Keratinocyte (primary cell): ENCODE data around the gene CDK2AP2. TPM values are rescaled to one million over a fixed set of nuclear protein-coding genes. Genes with fewer than 3 reads are reported as not detected.
A peak's percentile ranks its signal among the peaks of the same experiment; 100 is the strongest.

ENCODE experiments used
- DNase-seq: peaks from one replicate; pipeline ENCODE4 v3.0.0-alpha.2; 2011; ENCODE audit warnings: low read depth, missing footprints, low spot score
- FAIRE-seq: peaks from 2 replicates; lab custom pipeline; 2011; peaks lifted over from hg19 to GRCh38; lab: Jason Lieb, UNC
- H2AFZ ChIP-seq: 2 replicates; pipeline ENCODE4 v1.6.0; 2012; ENCODE audit warnings: low read length, control low read depth, inconsistent platforms; ENCODE audit not compliant: control insufficient read depth
- H3K27ac ChIP-seq: 2 replicates; pipeline ENCODE4 v1.5.1; 2011; ENCODE audit warnings: low read length; ENCODE audit not compliant: control insufficient read depth, insufficient read depth
- H3K27me3 ChIP-seq: 3 replicates; pipeline ENCODE4 v1.6.0; 2011; ENCODE audit warnings: low read length; ENCODE audit not compliant: control insufficient read depth, insufficient read depth; ENCODE audit errors: extremely low read depth
- H3K36me3 ChIP-seq, 2 experiments: 2 replicates in 1 of 2; 3 replicates in 1 of 2; pipeline ENCODE4 v1.5.1; 2011; ENCODE audit warnings: low read length in 2 of 2, mild to moderate bottlenecking in 1 of 2; ENCODE audit not compliant: control insufficient read depth in 2 of 2, insufficient read depth in 2 of 2; ENCODE audit errors: extremely low read depth in 1 of 2
- H3K4me1 ChIP-seq: 3 replicates; pipeline ENCODE4 v1.5.1; 2011; ENCODE audit warnings: low read length; ENCODE audit not compliant: control insufficient read depth, insufficient read depth; ENCODE audit errors: extremely low read depth
- H3K4me2 ChIP-seq: 3 replicates; pipeline ENCODE4 v1.6.0; 2011; ENCODE audit warnings: low read depth, low read length; ENCODE audit not compliant: control insufficient read depth, insufficient read depth; ENCODE audit errors: extremely low read depth
- H3K4me3 ChIP-seq, 3 experiments: fragments of 200-600 bp in 1 of 3; sonication (generic) in 1 of 3; 2 replicates in 2 of 3; 3 replicates in 1 of 3; pipeline ENCODE4 v1.5.1; 2011 to 2016; ENCODE audit warnings: low read length in 3 of 3, mild to moderate bottlenecking in 3 of 3, control low read depth in 2 of 3, inconsistent platforms in 1 of 3, low read depth in 1 of 3, mixed read lengths in 1 of 3, mixed run types in 1 of 3, moderate library complexity in 1 of 3; ENCODE audit not compliant: control insufficient read depth in 2 of 3, insufficient read depth in 2 of 3; ENCODE audit errors: extremely low read depth in 1 of 3
- H3K79me2 ChIP-seq: 2 replicates; pipeline ENCODE4 v1.6.0; 2012; ENCODE audit warnings: low read length; ENCODE audit not compliant: control insufficient read depth, insufficient read depth
- H3K9ac ChIP-seq: 3 replicates; pipeline ENCODE4 v1.6.0; 2011; ENCODE audit warnings: low read length; ENCODE audit not compliant: control insufficient read depth, insufficient read depth; ENCODE audit errors: extremely low read depth
- H3K9me1 ChIP-seq: 3 replicates; pipeline ENCODE4 v1.6.0; 2011; ENCODE audit warnings: low read length; ENCODE audit not compliant: control insufficient read depth, insufficient read depth; ENCODE audit errors: extremely low read depth
- H3K9me3 ChIP-seq: 2 replicates; pipeline ENCODE4 v1.5.1; 2012; ENCODE audit warnings: low read depth, low read length; ENCODE audit not compliant: control insufficient read depth
- H4K20me1 ChIP-seq: 3 replicates; pipeline ENCODE4 v1.6.0; 2011; ENCODE audit warnings: low read length; ENCODE audit not compliant: control insufficient read depth, insufficient read depth; ENCODE audit errors: extremely low read depth
- EZH2 ChIP-seq: IDR thresholded peaks from one replicate; pipeline ENCODE4 v1.6.1; 2012; ENCODE audit warnings: inconsistent platforms, mild to moderate bottlenecking, low read length, moderate library complexity
- dilution Hi-C: fragments of 300-500 bp; cut with MboI; formaldehyde crosslinking; loops from one replicate; pipeline ENCODE4 v1.7.0; 2020; ENCODE audit warnings: low sequenced_read_pairs; ENCODE audit not compliant: extremely low pct_ligation_motif_present
- polyA plus RNA-seq, 5 experiments: library from polyadenylated mRNA; depleted of rRNA in 3 of 5; stranded (reverse) in 3 of 5; stranded (forward) in 1 of 5; unstranded in 1 of 5; fragments of >200 nt; gene quantifications; 1 replicate in 1 of 5; 2 replicates in 3 of 5; 3 replicates in 1 of 5; pipeline versions ENCODE4 v1.2.1 to v1.2.3, GENCODE V29; 2011 to 2012; ENCODE audit warnings: missing spikeins in 2 of 5, low read depth in 1 of 5, low replicate concordance in 1 of 5
- TF ChIP-seq, protein P1 (sequence below), 3 experiments: IDR thresholded peaks in 1 of 3; conservative IDR thresholded peaks in 1 of 3; optimal IDR thresholded peaks in 1 of 3; 2 replicates in 2 of 3; 3 replicates in 1 of 3; pipeline versions ENCODE3 to v1.5.1; 2011; ENCODE audit warnings: low read length in 3 of 3, mild to moderate bottlenecking in 3 of 3, moderate library complexity in 2 of 3, control low read depth in 1 of 3, inconsistent platforms in 1 of 3; ENCODE audit not compliant: insufficient read depth in 2 of 3; ENCODE audit errors: extremely low read depth in 1 of 3

CDK2AP2 gene
- polyA plus RNA-seq, 1 donor (not counting 4 experiments of a cell fraction or from before 2014, with no cell fraction given) = 9.7 TPM

DNA sequence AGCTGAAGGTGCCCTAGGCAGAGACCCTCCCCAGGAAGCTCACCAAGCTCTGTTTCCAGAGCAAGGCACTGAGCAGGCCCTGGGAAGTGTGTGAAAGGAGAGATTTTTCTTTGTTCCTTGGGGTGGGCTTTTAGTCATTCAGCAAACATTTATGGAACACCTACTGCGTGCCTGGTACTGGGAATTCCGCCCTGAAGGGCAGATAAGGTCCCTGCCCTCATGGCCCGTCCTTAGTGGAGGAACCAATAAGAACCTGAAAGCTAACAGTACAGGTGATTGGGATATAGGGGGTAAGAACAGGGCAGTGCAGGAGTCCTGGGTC lies 42.8 kb downstream of the CDK2AP2 start:
- FAIRE-seq = no peak
- Histone ChIP-seq H3K27me3 (no peaks in the 10 kb centered on the region), H3K4me1 (peaks cover 23% of the 10 kb centered on the region), H3K79me2 (no peaks in the 10 kb centered on the region), H3K9me1 (no peaks in the 10 kb centered on the region), H3K9ac (peak overlapping the region; percentile 64), H4K20me1 (no peaks in the 10 kb centered on the region), H3K27ac (peak overlapping the region; percentile 69), H3K36me3 (peaks cover 0 to 5% of the 10 kb centered on the region in 2 experiments), H3K4me3 (peak overlapping the region; percentile 45 to 73 (median 46)), H3K9me3 (no peaks in the 10 kb centered on the region), H3K4me2 (peak overlapping the region; percentile 76), H2AFZ (no peak overlapping the region)
- TF ChIP-seq, protein P1, sequence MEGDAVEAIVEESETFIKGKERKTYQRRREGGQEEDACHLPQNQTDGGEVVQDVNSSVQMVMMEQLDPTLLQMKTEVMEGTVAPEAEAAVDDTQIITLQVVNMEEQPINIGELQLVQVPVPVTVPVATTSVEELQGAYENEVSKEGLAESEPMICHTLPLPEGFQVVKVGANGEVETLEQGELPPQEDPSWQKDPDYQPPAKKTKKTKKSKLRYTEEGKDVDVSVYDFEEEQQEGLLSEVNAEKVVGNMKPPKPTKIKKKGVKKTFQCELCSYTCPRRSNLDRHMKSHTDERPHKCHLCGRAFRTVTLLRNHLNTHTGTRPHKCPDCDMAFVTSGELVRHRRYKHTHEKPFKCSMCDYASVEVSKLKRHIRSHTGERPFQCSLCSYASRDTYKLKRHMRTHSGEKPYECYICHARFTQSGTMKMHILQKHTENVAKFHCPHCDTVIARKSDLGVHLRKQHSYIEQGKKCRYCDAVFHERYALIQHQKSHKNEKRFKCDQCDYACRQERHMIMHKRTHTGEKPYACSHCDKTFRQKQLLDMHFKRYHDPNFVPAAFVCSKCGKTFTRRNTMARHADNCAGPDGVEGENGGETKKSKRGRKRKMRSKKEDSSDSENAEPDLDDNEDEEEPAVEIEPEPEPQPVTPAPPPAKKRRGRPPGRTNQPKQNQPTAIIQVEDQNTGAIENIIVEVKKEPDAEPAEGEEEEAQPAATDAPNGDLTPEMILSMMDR (optimal IDR thresholded peaks at IDR 0.05 in 1 of 3, IDR thresholded peaks at IDR 0.05 in 1 of 3, conservative IDR thresholded peaks at IDR 0.05 in 1 of 3; ENCODE audit: extremely low read depth in 1 of 3, insufficient read depth in 2 of 3, low read length in 3 of 3) = no peak
- no peak for TF ChIP-seq EZH2
- dilution Hi-C loops = no loop called here
- DNase-seq = no peak

DNA sequence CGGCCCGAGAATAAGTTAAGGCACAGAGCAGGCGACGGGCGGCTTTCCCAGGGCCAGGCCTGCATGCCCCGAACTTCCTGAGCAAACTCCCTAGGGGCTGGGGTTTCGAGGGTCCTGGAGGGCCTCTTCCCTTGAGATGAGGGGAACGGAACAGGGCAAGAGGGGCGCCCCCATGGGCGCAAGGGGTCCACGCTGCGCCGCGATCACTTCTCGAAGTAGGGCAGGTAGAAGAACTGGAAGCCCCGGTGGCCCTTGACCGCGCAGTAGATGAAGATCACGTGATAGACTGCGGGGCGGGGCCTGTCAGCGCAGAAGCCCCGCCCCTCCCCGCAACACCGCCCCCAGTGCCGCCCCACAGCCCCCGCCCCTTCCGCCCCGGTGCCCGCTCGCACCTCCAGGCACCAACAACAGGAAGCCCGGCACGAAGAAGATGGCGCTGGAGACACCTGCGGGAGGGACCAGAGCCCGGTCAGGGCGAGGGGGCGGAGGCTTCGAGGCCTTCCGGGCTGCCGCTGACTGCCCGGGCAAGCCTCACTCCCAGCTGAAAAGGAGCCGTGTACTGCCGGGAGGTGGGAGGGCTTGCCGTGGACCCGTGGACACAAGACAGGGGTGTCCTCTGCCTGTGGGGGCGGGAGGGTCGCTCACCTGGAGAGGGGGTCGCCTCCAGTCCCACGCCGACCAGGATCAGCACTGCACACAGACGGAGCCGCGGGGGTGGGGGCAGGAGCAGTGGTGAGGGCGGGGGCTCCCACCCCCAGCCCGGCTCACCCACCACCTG lies 43.4 kb downstream of the CDK2AP2 start:
- Histone ChIP-seq H3K9ac (peak overlapping the region; percentile 64), H3K9me3 (no peaks in the 10 kb centered on the region), H3K27ac (peak overlapping the region; percentile 79), H3K4me1 (peaks cover 25% of the 10 kb centered on the region), H2AFZ (peak overlapping the region; percentile 64), H3K4me3 (peak overlapping the region; percentile 45 to 73 (median 46)), H3K9me1 (no peaks in the 10 kb centered on the region), H4K20me1 (no peaks in the 10 kb centered on the region), H3K79me2 (no peaks in the 10 kb centered on the region), H3K4me2 (peak overlapping the region; percentile 76), H3K36me3 (peaks cover 0 to 5% of the 10 kb centered on the region in 2 experiments), H3K27me3 (no peaks in the 10 kb centered on the region)
- TF ChIP-seq EZH2 = no peak
- TF ChIP-seq, protein P1 (optimal IDR thresholded peaks at IDR 0.05 in 1 of 3, IDR thresholded peaks at IDR 0.05 in 1 of 3, conservative IDR thresholded peaks at IDR 0.05 in 1 of 3; ENCODE audit: extremely low read depth in 1 of 3, insufficient read depth in 2 of 3, low read length in 3 of 3) = no peak
- FAIRE-seq = no peak
- dilution Hi-C loops = no loop called here
- DNase-seq = no peak
